Fibroblast of lung (primary cell): ENCODE results near the gene PLEKHA1.

ENCODE experiments used
- EZH2 ChIP-seq: IDR thresholded peaks from 2 replicates; pipeline ENCODE4 v1.5.1; 2012; ENCODE audit warnings: low read length, control low read depth, mild to moderate bottlenecking; ENCODE audit errors: missing control alignments
- TF ChIP-seq, protein P1 (sequence below), 2 donors: IDR thresholded peaks in 1 of 2; conservative IDR thresholded peaks in 1 of 2; 1 replicate in 1 of 2; 2 replicates in 1 of 2; pipeline ENCODE4 v1.5.1; 2011 to 2012; ENCODE audit warnings: low read length in 2 of 2, control low read depth in 1 of 2, inconsistent platforms in 1 of 2, low read depth in 1 of 2, mild to moderate bottlenecking in 1 of 2

DNA sequence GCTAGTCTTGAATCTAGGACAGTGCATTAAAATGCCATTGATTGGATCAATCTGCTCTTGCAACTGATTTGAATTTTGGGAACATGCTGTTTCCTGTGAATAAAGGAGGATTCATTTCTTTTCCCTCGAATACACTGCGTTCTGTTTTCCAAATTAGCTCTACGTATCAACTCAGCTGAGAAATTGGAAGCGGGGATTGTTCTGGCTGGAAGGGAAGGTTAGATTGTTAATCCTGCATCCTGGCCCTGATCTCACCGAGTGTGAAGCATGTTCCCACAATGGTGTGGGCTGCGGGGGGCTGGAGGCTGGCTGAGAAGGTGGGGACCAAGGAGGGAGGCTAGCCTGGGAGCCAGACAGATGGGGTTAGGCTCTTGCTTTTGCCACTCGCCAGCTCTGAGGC, 104.5 kb downstream of the PLEKHA1 start:
- no peak for TF ChIP-seq EZH2
- TF ChIP-seq, protein P1, sequence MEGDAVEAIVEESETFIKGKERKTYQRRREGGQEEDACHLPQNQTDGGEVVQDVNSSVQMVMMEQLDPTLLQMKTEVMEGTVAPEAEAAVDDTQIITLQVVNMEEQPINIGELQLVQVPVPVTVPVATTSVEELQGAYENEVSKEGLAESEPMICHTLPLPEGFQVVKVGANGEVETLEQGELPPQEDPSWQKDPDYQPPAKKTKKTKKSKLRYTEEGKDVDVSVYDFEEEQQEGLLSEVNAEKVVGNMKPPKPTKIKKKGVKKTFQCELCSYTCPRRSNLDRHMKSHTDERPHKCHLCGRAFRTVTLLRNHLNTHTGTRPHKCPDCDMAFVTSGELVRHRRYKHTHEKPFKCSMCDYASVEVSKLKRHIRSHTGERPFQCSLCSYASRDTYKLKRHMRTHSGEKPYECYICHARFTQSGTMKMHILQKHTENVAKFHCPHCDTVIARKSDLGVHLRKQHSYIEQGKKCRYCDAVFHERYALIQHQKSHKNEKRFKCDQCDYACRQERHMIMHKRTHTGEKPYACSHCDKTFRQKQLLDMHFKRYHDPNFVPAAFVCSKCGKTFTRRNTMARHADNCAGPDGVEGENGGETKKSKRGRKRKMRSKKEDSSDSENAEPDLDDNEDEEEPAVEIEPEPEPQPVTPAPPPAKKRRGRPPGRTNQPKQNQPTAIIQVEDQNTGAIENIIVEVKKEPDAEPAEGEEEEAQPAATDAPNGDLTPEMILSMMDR (conservative IDR thresholded peaks at IDR 0.05 in 1 of 2, IDR thresholded peaks at IDR 0.05 in 1 of 2; ENCODE audit: low read depth in 1 of 2, low read length in 2 of 2), result no peak
